Lung (tissue), 12 donors: ENCODE results near the gene LAIR1. TPM values are rescaled to one million over a fixed set of nuclear protein-coding genes. Genes with fewer than 3 reads are reported as not detected.

Experiments
- ATAC-seq: fragments of 200-7000 bp; cut with Tn5 transposase; one replicate; pipeline ENCODE4 v1.9.1; 2020; ENCODE audit warnings: moderate number of reproducible peaks; ENCODE audit not compliant: insufficient read depth, low FRiP score
- DNase-seq, 3 donors: peaks; one replicate each; pipeline ENCODE4 v3.0.0-alpha.2; 2013 to 2017
- H3K27ac ChIP-seq, 2 donors: one replicate each; pipeline ENCODE4 v1.5.1; 2013; ENCODE audit warnings: mild to moderate bottlenecking in 2 of 2, moderate library complexity in 2 of 2, control low read depth in 1 of 2, inconsistent platforms in 1 of 2, low read depth in 1 of 2, low read length in 1 of 2
- H3K27me3 ChIP-seq, 3 donors: one replicate each; pipeline ENCODE4 v1.5.1; 2013; ENCODE audit warnings: low read length in 2 of 3; ENCODE audit not compliant: control insufficient read depth in 3 of 3, insufficient read depth in 3 of 3
- H3K36me3 ChIP-seq, 4 donors: one replicate each; pipeline ENCODE4 v1.5.1; 2013; ENCODE audit warnings: low read length in 4 of 4, mild to moderate bottlenecking in 1 of 4, moderate library complexity in 1 of 4; ENCODE audit not compliant: control insufficient read depth in 4 of 4, insufficient read depth in 4 of 4
- H3K4me1 ChIP-seq, 5 donors: one replicate each; pipeline ENCODE4 v1.5.1; 2013; ENCODE audit warnings: low read length in 5 of 5, mild to moderate bottlenecking in 2 of 5, moderate library complexity in 1 of 5; ENCODE audit not compliant: control insufficient read depth in 5 of 5, insufficient read depth in 5 of 5
- H3K4me3 ChIP-seq: one replicate; pipeline ENCODE4 v1.5.1; 2013; ENCODE audit warnings: mild to moderate bottlenecking, control low read depth, moderate library complexity
- H3K9ac ChIP-seq, 2 donors: one replicate each; pipeline ENCODE4 v1.5.1; 2013; ENCODE audit warnings: low read length in 2 of 2, control low read depth in 1 of 2; ENCODE audit not compliant: insufficient read depth in 1 of 2
- H3K9me3 ChIP-seq, 4 donors: one replicate each; pipeline ENCODE4 v1.5.1; 2013; ENCODE audit warnings: low read length in 3 of 4, mild to moderate bottlenecking in 1 of 4, moderate library complexity in 1 of 4; ENCODE audit not compliant: control insufficient read depth in 4 of 4, insufficient read depth in 3 of 4
- CTCF ChIP-seq: IDR thresholded peaks from 2 replicates; pipeline ENCODE4 v1.5.1; 2012; ENCODE audit warnings: mild to moderate bottlenecking; ENCODE audit errors: control extremely low read depth, extremely low read depth
- WGBS, 2 donors: extraction: QIAGEN DNeasy Blood & Tissue Kit; methylation state at CpG; one replicate each; pipeline ENCODE4 v1.1.7; 2013; 5-methylcytosine and 5-hydroxymethylcytosine counted together
- polyA plus RNA-seq, 2 donors: library from polyadenylated mRNA; stranded (reverse); fragments of 200-250 nt; gene quantifications; one replicate each; pipeline ENCODE4 v1.2.1, GENCODE V29; 2013
- total RNA-seq, 2 donors: library from RNA; depleted of rRNA in 1 of 2; stranded (reverse); fragments of >200 nt in 1 of 2; gene quantifications; one replicate each; pipeline ENCODE4 v1.2.1, GENCODE V29; 2014 to 2021
- donor health status: control.
- donor health status: control.
- donor health status: Bipolar disorder and iron deficiency.
- donor health status: healthy.
- donor health status: DM: yes; HTN: yes; CAD: no.

LAIR1 gene
- total and polyA plus RNA-seq, 4 donors: 27.4 to 253 (median 77.1) TPM

GRCh38 chr19:54335979-54336892 is 28.5 kb downstream of the LAIR1 start:
- no peak for DNase-seq
- Histone ChIP-seq H3K9ac (no peak overlapping the region), H3K4me3 (no peak overlapping the region), H3K4me1 (no peaks in the 10 kb centered on the region), H3K27me3 (peaks cover 0 to 6% (median 0%) of the 10 kb centered on the region in 3 donors), H3K36me3 (no peaks in the 10 kb centered on the region), H3K9me3 (peaks cover 0 to 3% (median 0%) of the 10 kb centered on the region in 4 donors), H3K27ac (no peak overlapping the region)
- no peak for ATAC-seq
- TF ChIP-seq CTCF: no peak
- WGBS, 2 donors: 75 to 79% methylated on average over 12 of the region's 12 CpGs

GRCh38 chr19:54335164-54335563 is 29.6 kb downstream of the LAIR1 start:
- H3K9ac ChIP-seq: no peak overlapping the region
- ATAC-seq (no peak), DNase-seq (no peak)
- no peaks in the 10 kb centered on the region for H3K4me1 ChIP-seq
- no peaks in the 10 kb centered on the region for H3K36me3 ChIP-seq
- WGBS, 2 donors: 24 to 30% methylated on average over 5 of the region's 5 CpGs
- H3K9me3 ChIP-seq: peaks cover 0 to 3% (median 0%) of the 10 kb centered on the region in 4 donors
- peaks cover 0 to 6% (median 0%) of the 10 kb centered on the region in 3 donors for H3K27me3 ChIP-seq
- H3K4me3 ChIP-seq: no peak overlapping the region
- no peak for TF ChIP-seq CTCF
- H3K27ac ChIP-seq: no peak overlapping the region

GRCh38 chr19:54333586-54334298 is 31.0 kb downstream of the LAIR1 start:
- no peak overlapping the region for H3K27ac ChIP-seq
- peaks cover 0 to 6% (median 0%) of the 10 kb centered on the region in 3 donors for H3K27me3 ChIP-seq
- H3K9me3 ChIP-seq: no peaks in the 10 kb centered on the region
- no peak overlapping the region for H3K4me3 ChIP-seq
- ATAC-seq (no peak), DNase-seq (no peak)
- no peaks in the 10 kb centered on the region for H3K4me1 ChIP-seq
- WGBS, 2 donors: 72 to 94% methylated on average over 3 of the region's 3 CpGs
- no peaks in the 10 kb centered on the region for H3K36me3 ChIP-seq
- no peak for TF ChIP-seq CTCF
- H3K9ac ChIP-seq: no peak overlapping the region
